Liver (tissue), 3 donors: Measurements from ENCODE around the gene CFAP410.

Source experiments
- CTCF ChIP-seq: fragments of 150-350 bp; IDR thresholded peaks from 2 replicates; pipeline ENCODE4 v1.5.1; 2017; ENCODE audit warnings: improper control_type of control experiment, low read depth, low read length; ENCODE audit not compliant: missing input control
- EGR1 ChIP-seq, 2 donors: IDR thresholded peaks; 2 replicates each; pipeline ENCODE4 v1.6.1; 2016 to 2018; ENCODE audit warnings: antibody characterized with exemption in 2 of 2, low read depth in 2 of 2
- GABPA ChIP-seq, 2 donors: IDR thresholded peaks in 1 of 2; conservative IDR thresholded peaks in 1 of 2; 2 replicates each; pipeline ENCODE4 v1.6.1; 2016; ENCODE audit warnings: antibody characterized with exemption in 2 of 2, mild to moderate bottlenecking in 1 of 2, moderate library complexity in 1 of 2
- JUND ChIP-seq, 2 donors: IDR thresholded peaks; 2 replicates each; pipeline ENCODE4 v1.6.1; 2016; ENCODE audit warnings: antibody characterized with exemption in 2 of 2
- MAX ChIP-seq: IDR thresholded peaks from 2 replicates; pipeline ENCODE4 v1.6.1; 2016; ENCODE audit warnings: antibody characterized with exemption
- REST ChIP-seq: IDR thresholded peaks from 2 replicates; pipeline ENCODE4 v1.6.1; 2016; ENCODE audit warnings: antibody characterized with exemption, mild to moderate bottlenecking
- donor health status: healthy.
- donor health status: healthy.

- TF ChIP-seq MAX = no peak
- no peak for TF ChIP-seq CTCF
- no peak for TF ChIP-seq REST
- no peak for TF ChIP-seq EGR1 (IDR thresholded peaks at IDR 0.05; ENCODE audit: low read depth in 2 of 2)
- TF ChIP-seq JUND (IDR thresholded peaks at IDR 0.05) = no peak
- TF ChIP-seq GABPA (IDR thresholded peaks at IDR 0.05 in 1 of 2, conservative IDR thresholded peaks at IDR 0.05 in 1 of 2) = no peak
Observed at GRCh38 chr21:44332383-44332782, 6.8 kb downstream of the CFAP410 start.
